Cardiac muscle cell (in vitro differentiated cells and primary cell): ENCODE measurements around the gene LDLRAD4. TPM values are rescaled to one million over a fixed set of nuclear protein-coding genes. Genes with fewer than 3 reads are reported as not detected.

Experiments used
- DNase-seq, 2 donors: peaks; one replicate each; pipeline versions ENCODE4 v3.0.0 to v3.0.0-alpha.2; 2010 to 2017; ENCODE audit warnings: low read depth in 1 of 2, low spot score in 1 of 2
- H3K27ac ChIP-seq: fragments of 200-600 bp; sonication (generic); 2 replicates; pipeline ENCODE4 v1.5.1; 2016
- H3K27me3 ChIP-seq: fragments of 200-600 bp; sonication (generic); 2 replicates; pipeline ENCODE4 v1.6.0; 2016; ENCODE audit warnings: control low read depth
- H3K36me3 ChIP-seq: fragments of 200-600 bp; sonication (generic); 2 replicates; pipeline ENCODE4 v1.5.1; 2016; ENCODE audit warnings: control low read depth
- H3K4me1 ChIP-seq: fragments of 200-600 bp; sonication (generic); 2 replicates; pipeline ENCODE4 v1.8.1; 2017; ENCODE audit warnings: low read depth, mild to moderate bottlenecking, mixed run types
- H3K4me3 ChIP-seq: fragments of 200-600 bp; sonication (generic); 2 replicates; pipeline ENCODE4 v1.5.1; 2016; ENCODE audit warnings: mild to moderate bottlenecking
- H3K9me3 ChIP-seq: fragments of 200-600 bp; sonication (generic); 2 replicates; pipeline ENCODE4 v1.5.1; 2017; ENCODE audit warnings: low read depth, mild to moderate bottlenecking, control low read depth
- CTCF ChIP-seq: IDR thresholded peaks from 2 replicates; pipeline ENCODE4 v1.5.1; 2012; ENCODE audit warnings: low read depth, mild to moderate bottlenecking, low read length
- polyA plus RNA-seq: library from polyadenylated mRNA; unstranded; fragments of >200 nt; fragmentation: Nextera tagmentation; extraction: Ambion mirVana; gene quantifications from 2 replicates; pipeline ENCODE4 v1.2.1, GENCODE V29; 2016
- total RNA-seq: library from RNA; depleted of rRNA; stranded (reverse); fragments of >200 nt; gene quantifications from 2 replicates; pipeline ENCODE4 v1.2.3, GENCODE V29; 2016

LDLRAD4 gene
- total and polyA plus RNA-seq, 2 experiments from 2014 or later: 10.5 to 11.5 TPM

DNA sequence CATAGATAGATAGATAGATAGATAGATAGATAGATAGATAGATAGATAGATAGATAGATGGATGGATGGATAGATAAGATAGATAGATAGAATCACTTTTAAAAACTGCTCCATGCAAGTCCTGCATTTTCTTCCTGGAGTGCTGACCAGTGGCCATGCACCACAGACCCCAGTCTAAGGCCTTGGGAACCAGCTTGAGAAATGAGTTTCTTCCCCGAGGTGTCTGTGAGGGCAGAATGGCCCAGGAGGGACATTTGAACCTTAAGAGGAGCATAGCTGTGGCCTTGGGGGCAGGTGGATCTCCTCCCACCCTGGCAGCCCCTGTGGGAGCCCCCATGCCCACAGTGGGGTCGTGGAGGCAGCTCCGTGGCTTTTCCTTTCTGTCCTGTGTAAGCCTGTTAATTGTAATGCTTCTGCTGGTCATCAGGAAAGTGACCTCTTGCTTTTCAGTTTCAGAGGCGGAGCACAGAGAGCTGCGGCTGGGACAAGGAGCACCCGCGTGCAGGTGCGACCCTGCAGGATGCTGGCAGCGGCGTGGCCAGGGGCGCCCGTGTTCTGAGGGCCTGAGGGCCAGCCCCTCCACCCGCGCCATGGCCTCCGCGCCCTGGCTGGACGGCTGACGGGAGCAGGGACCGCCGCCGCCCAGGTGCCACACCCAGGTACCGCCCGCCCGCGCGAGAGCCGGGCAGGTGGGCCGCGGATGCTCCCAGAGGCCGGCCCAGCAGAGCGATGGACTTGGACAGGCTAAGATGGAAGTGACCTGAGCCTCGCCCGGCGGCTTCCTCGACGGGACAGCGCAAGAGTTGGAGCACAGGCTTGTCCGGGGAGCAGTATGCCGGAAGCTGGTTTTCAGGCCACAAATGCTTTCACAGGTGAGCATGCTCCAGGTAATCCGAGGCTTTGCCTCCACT, 168.6 kb downstream of the LDLRAD4 start:
- no peak overlapping the region for H3K27ac ChIP-seq
- no peak overlapping the region for H3K4me3 ChIP-seq
- H3K36me3 ChIP-seq: no peaks in the 10 kb centered on the region
- H3K27me3 ChIP-seq: no peaks in the 10 kb centered on the region
- no peak for TF ChIP-seq CTCF
- H3K4me1 ChIP-seq: peaks cover 4% of the 10 kb centered on the region
- no peak for DNase-seq
- no peaks in the 10 kb centered on the region for H3K9me3 ChIP-seq

DNA sequence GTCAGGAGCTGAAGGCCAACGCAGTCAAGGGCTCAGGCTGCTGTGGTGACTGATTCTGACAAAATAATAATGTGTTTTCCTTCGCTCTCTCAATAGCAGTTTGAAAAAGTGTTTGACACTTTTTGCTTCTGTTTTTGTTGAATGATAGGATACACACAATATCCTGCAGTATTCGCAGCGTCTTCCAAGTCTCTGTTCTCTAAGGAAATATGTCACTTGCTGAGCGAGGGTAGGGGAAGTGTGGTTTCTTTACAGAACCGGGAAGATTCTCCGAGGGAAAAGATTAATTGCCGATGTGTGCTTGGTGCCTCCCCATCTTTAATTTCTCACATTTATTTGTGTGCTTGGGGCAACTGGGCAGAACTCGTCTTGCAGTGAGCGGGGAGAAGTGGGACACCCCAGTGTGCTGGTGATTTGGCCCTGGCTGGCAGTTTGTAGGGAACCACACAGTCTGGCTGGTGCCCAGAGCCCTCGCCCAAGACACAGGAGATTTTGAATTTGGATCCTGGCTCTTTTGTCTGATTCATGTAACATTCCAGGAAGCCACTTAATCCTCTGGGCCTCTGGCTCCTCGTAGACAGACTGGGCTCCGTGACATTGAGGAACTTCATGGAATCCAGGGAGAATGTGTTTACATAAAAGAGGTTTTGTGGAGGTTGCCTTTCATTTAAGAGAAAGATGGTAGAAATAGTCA, 169.4 kb downstream of the LDLRAD4 start:
- no peaks in the 10 kb centered on the region for H3K4me1 ChIP-seq
- no peak overlapping the region for H3K4me3 ChIP-seq
- DNase-seq: no peak
- no peaks in the 10 kb centered on the region for H3K9me3 ChIP-seq
- no peaks in the 10 kb centered on the region for H3K27me3 ChIP-seq
- no peak for TF ChIP-seq CTCF
- H3K27ac ChIP-seq: no peak overlapping the region
- H3K36me3 ChIP-seq: no peaks in the 10 kb centered on the region

DNA sequence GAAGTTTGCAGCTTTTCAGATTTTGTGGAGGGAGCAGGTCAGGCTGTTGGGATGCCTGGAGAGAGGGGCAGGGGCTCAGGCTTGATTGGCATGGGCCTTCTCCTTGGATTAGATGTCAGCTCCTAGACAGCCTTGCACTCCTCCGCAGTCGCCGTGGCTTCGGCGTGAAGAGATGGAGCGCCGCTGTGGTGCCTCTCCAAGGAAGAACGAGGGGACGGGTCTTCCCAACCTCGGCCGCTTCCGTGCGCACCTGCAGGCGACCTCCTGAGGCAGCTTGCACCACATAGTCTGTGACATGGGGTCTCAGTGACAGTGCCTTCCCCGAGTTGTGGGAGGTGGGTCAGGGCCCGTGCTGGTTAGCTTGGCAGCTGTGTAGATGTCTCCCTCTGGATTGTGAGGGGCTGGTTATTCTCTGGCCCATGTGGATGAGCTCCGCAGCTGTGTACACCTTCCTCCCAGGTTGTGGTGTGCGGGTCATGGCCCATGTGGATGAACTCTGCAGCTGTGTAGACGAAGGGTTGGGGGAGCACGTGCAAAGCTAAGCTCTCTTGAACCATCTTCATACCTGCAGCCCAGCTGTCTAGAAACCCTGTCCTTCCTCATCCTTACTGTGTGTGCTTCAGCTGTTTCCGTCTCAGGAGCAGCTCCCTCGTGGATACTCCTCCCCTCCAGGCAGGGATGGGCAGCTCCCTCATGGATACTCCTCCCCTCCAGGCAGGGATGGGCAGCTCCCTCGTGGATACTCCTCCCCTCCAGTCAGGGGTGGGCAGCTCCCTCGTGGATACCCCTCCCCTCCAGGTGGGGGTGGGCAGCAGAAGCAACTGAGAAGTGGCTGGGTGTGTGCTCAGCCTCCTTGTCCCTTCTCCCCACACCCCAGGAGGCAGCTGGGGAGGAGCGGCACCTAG, 170.3 kb downstream of the LDLRAD4 start:
- no peak for DNase-seq
- no peak for TF ChIP-seq CTCF
- Histone ChIP-seq H3K27ac (no peak overlapping the region), H3K27me3 (no peaks in the 10 kb centered on the region), H3K9me3 (no peaks in the 10 kb centered on the region), H3K4me1 (no peaks in the 10 kb centered on the region), H3K4me3 (no peak overlapping the region), H3K36me3 (no peaks in the 10 kb centered on the region)

GRCh38 chr18:13389491-13390131, 171.1 kb downstream of the LDLRAD4 start:
- Histone ChIP-seq H3K36me3 (no peaks in the 10 kb centered on the region), H3K4me3 (no peak overlapping the region), H3K4me1 (peaks cover under 1% of the 10 kb centered on the region), H3K27me3 (no peaks in the 10 kb centered on the region), H3K27ac (no peak overlapping the region), H3K9me3 (no peaks in the 10 kb centered on the region)
- DNase-seq: no peak
- no peak for TF ChIP-seq CTCF

GRCh38 chr18:13390196-13390595, 171.6 kb downstream of the LDLRAD4 start:
- DNase-seq: no peak
- no peak for TF ChIP-seq CTCF
- H3K36me3 ChIP-seq: no peaks in the 10 kb centered on the region
- H3K27ac ChIP-seq: no peak overlapping the region
- H3K9me3 ChIP-seq: no peaks in the 10 kb centered on the region
- H3K27me3 ChIP-seq: no peaks in the 10 kb centered on the region
- peaks cover 5% of the 10 kb centered on the region for H3K4me1 ChIP-seq
- H3K4me3 ChIP-seq: no peak overlapping the region
